GM12878 (cell line): Measurements from ENCODE around the gene USP15. TPM values are rescaled to one million over a fixed set of nuclear protein-coding genes. Genes with fewer than 3 reads are reported as not detected.

Experiments
- ATAC-seq: fragments of 200-7000 bp; cut with Tn5 transposase; 3 replicates; pipeline ENCODE4 v1.9.1; 2020; ENCODE audit warnings: mild to moderate bottlenecking, moderate library complexity
- BruUV-seq: library from RNA; stranded (reverse); fragments of 400-500 nt; replicated peaks from 2 replicates; lab custom pipeline; 2021; lab: Mats Ljungman, UMichigan
- CTCF ChIA-PET: fragments of 300-600 bp; sonication (Branson Sonifier 250); formaldehyde crosslinking; extraction: SDS; loops from one replicate; lab custom pipeline; 2021; ENCODE audit warnings: inconsistent platforms; lab: Yijun Ruan, JAX
- POLR2A ChIA-PET: fragments of 350-600 bp; formaldehyde crosslinking; extraction: SDS; loops from one replicate; lab custom pipeline; 2021; ENCODE audit warnings: inconsistent platforms; lab: Charles Lee
- RAD21 ChIA-PET: fragments of 300-600 bp; sonication (Branson Sonifier 250); formaldehyde crosslinking; loops from one replicate; lab custom pipeline; 2023; ENCODE audit warnings: antibody characterized with exemption; ENCODE audit not compliant: unreplicated experiment; lab: Charles Lee
- SMC1A ChIA-PET: fragments of 300-600 bp; sonication (Branson Sonifier 250); formaldehyde crosslinking; loops from one replicate; lab custom pipeline; 2023; ENCODE audit not compliant: unreplicated experiment, uncharacterized antibody; lab: Charles Lee
- DNase-seq: peaks from one replicate; pipeline ENCODE4 v3.0.0-alpha.2; 2011; ENCODE audit warnings: low read depth, low spot score
- FAIRE-seq: peaks from 3 replicates; lab custom pipeline; 2011; peaks lifted over from hg19 to GRCh38; lab: Jason Lieb, UNC
- H2AFZ ChIP-seq: 2 replicates; pipeline ENCODE4 v1.6.0; 2011; ENCODE audit warnings: low read depth, low read length, control low read depth; ENCODE audit not compliant: control insufficient read depth
- H3K27ac ChIP-seq: 2 replicates; pipeline ENCODE4 v1.5.1; 2011; ENCODE audit warnings: control low read depth; ENCODE audit not compliant: control insufficient read depth, insufficient read depth
- H3K27me3 ChIP-seq, 2 experiments: replicated peaks in 1 of 2; 2 replicates each; pipeline versions ENCODE4 v1.6.0 to v1.6.1; 2011; ENCODE audit warnings: low read length in 1 of 2; ENCODE audit not compliant: control insufficient read depth in 2 of 2, insufficient read depth in 2 of 2
- H3K36me3 ChIP-seq, 2 experiments: 2 replicates each; pipeline ENCODE4 v1.5.1; 2011; ENCODE audit warnings: low read length in 1 of 2; ENCODE audit not compliant: control insufficient read depth in 2 of 2, insufficient read depth in 2 of 2
- H3K4me1 ChIP-seq: 2 replicates; pipeline ENCODE4 v1.6.1; 2011; ENCODE audit warnings: mild to moderate bottlenecking, low read length, moderate library complexity, mixed read lengths; ENCODE audit not compliant: control insufficient read depth, insufficient read depth
- H3K4me2 ChIP-seq: 2 replicates; pipeline ENCODE4 v1.6.0; 2011; ENCODE audit warnings: control low read depth; ENCODE audit not compliant: control insufficient read depth, insufficient read depth
- H3K4me3 ChIP-seq: fragments of 200-600 bp; sonication (generic); 2 replicates; pipeline ENCODE4 v1.5.1; 2016
- H3K79me2 ChIP-seq: 2 replicates; pipeline ENCODE4 v1.6.0; 2011; ENCODE audit warnings: low read length; ENCODE audit not compliant: control insufficient read depth, insufficient read depth
- H3K9ac ChIP-seq: 2 replicates; pipeline ENCODE4 v1.8.0; 2011; ENCODE audit warnings: low read length, control low read depth, mixed read lengths; ENCODE audit not compliant: control insufficient read depth, insufficient read depth
- H3K9me3 ChIP-seq: replicated peaks from 3 replicates; pipeline ENCODE4 v1.5.1; 2011; ENCODE audit warnings: mild to moderate bottlenecking, low read length; ENCODE audit not compliant: control insufficient read depth, insufficient read depth
- H4K20me1 ChIP-seq: 2 replicates; pipeline ENCODE4 v1.6.0; 2011; ENCODE audit not compliant: control insufficient read depth, insufficient read depth
- CHD4 ChIP-seq: fragments of 200-600 bp; sonication (generic); IDR thresholded peaks from 2 replicates; pipeline ENCODE4 v1.6.1; 2016; ENCODE audit warnings: mild to moderate bottlenecking
- ETV6 ChIP-seq, 2 experiments: fragments of 450-650 bp in 1 of 2; IDR thresholded peaks in 1 of 2; conservative IDR thresholded peaks in 1 of 2; 2 replicates each; pipeline ENCODE4 v1.6.1; 2014; ENCODE audit warnings: antibody characterized with exemption in 1 of 2, borderline replicate concordance in 1 of 2, low read depth in 1 of 2, mild to moderate bottlenecking in 1 of 2, moderate library complexity in 1 of 2
- HDAC2 ChIP-seq: fragments of 200-600 bp; sonication (generic); IDR thresholded peaks from 2 replicates; pipeline ENCODE4 v1.6.1; 2017
- KAT2A ChIP-seq: conservative IDR thresholded peaks from 2 replicates; pipeline ENCODE4 v1.6.1; 2011; ENCODE audit warnings: low read depth, low read length; ENCODE audit not compliant: control insufficient read depth
- MTA3 ChIP-seq: IDR thresholded peaks from 2 replicates; pipeline ENCODE4 v1.6.1; 2012; ENCODE audit warnings: low read length, inconsistent platforms, borderline replicate concordance
- SMC3 ChIP-seq: IDR thresholded peaks from 2 replicates; pipeline ENCODE4 v1.6.1; 2011; ENCODE audit warnings: low read length, improper control_type of control experiment, borderline replicate concordance
- TARDBP ChIP-seq: IDR thresholded peaks from 2 replicates; pipeline ENCODE4 v1.6.1; 2016; ENCODE audit warnings: borderline replicate concordance
- WGBS: methylation state at CpG from one replicate; pipeline ENCODE4 v1.1.6; 2016; ENCODE audit warnings: low lambda C conversion rate; ENCODE audit not compliant: insufficient replicate concordance, insufficient coverage; ENCODE audit errors: missing lambda C conversion rate; 5-methylcytosine and 5-hydroxymethylcytosine counted together
- in situ Hi-C: fragments of 300-500 bp; cut with MboI; formaldehyde crosslinking; loops from 9 replicates; pipeline ENCODE4 v1.14.3; 2018; ENCODE audit warnings: mixed read lengths
- intact Hi-C: fragments of 100-400 bp; cut with micrococcal nuclease; formaldehyde crosslinking; loops from one replicate; pipeline ENCODE4 v1.14.2; 2022; ENCODE audit not compliant: unreplicated experiment
- polyA plus RNA-seq, 11 experiments: library from polyadenylated mRNA; depleted of rRNA in 4 of 11; unstranded in 6 of 11; stranded (reverse) in 5 of 11; fragments of >200 nt; fragmentation: Nextera tagmentation in 4 of 11; fragmentation: Illumina TruSeq in 1 of 11; extraction: Ambion mirVana in 4 of 11; extraction: Trizol in 1 of 11; gene quantifications; 1 replicate in 1 of 11; 2 replicates in 10 of 11; pipeline versions ENCODE4 v1.2.1 to v1.2.3, GENCODE V29; 2011 to 2016; ENCODE audit warnings: inconsistent platforms in 2 of 11, missing spikeins in 2 of 11, low read depth in 1 of 11
- total RNA-seq, 4 experiments: library from RNA; depleted of rRNA in 3 of 4; stranded (reverse); fragments of >200 nt in 3 of 4; fragmentation: Illumina TruSeq in 1 of 4; extraction: Trizol in 1 of 4; gene quantifications; 2 replicates each; pipeline versions ENCODE4 v1.2.1 to v1.2.3, GENCODE V29; 2013 to 2021

Gene USP15
- total and polyA plus RNA-seq, 10 of the 15 experiments (the other 5 are each of a cell fraction or from before 2014, with no cell fraction given) = 57.6 to 101 (median 90.2) TPM

GRCh38 chr12:62258941-62259630, 1.1 kb upstream of the USP15 start:
- in situ Hi-C loops (no loop called here), intact Hi-C loops (no loop called here)
- BruUV-seq = TSS peak; percentile 73
- Histone ChIP-seq H3K9me3 (no peaks in the 10 kb centered on the region), H3K4me3 (peak overlapping the region; percentile 99), H2AFZ (peak overlapping the region; percentile 96), H3K9ac (peak overlapping the region; percentile 92), H3K27me3 (no peaks in the 10 kb centered on the region), H3K27ac (peak overlapping the region; percentile 90), H4K20me1 (no peaks in the 10 kb centered on the region), H3K36me3 (no peaks in the 10 kb centered on the region), H3K4me1 (peaks cover 4% of the 10 kb centered on the region; the same call in 1 of the 2 replicates), H3K4me2 (peak overlapping the region; percentile 68), H3K79me2 (peaks cover 48% of the 10 kb centered on the region)
- CTCF ChIA-PET = interaction anchor here (0.6 to 1.4 kb wide), 5 partner anchors 8 to 1219 kb away, joined by 3 to 6 read pairs (median 3); no protein-coding TSS in a partner anchor
- TF ChIP-seq CHD4 (no peak), HDAC2 (no peak), KAT2A (no peak), ETV6 (conservative IDR thresholded peaks at IDR 0.05 in 1 of 2, IDR thresholded peaks at IDR 0.05 in 1 of 2; ENCODE audit: borderline replicate concordance in 1 of 2, low read depth in 1 of 2) (0 out of 4 replicates have a peak, but pooled peaks of 1 of the 2 experiments have one; percentile 8), TARDBP (peak; percentile 41; the same call in 1 of the 2 replicates), MTA3 (0 out of 2 replicates have a peak, but pooled peaks have one; percentile 56), SMC3 (0 out of 2 replicates have a peak, but pooled peaks have one; percentile 11)
- RAD21 ChIA-PET = interaction anchor here (0.9 to 1.7 kb wide), 3 partner anchors 8 to 178 kb away, joined by 3 to 6 read pairs (median 3); no protein-coding TSS in a partner anchor
- POLR2A ChIA-PET = interaction anchor here (0.6 to 1.4 kb wide), 4 partner anchors 8 to 344 kb away, joined by 3 to 6 read pairs (median 4); no protein-coding TSS in a partner anchor
- SMC1A ChIA-PET = interaction anchor here (0.6 to 3.3 kb wide), 4 partner anchors 8 to 183 kb away, joined by 3 to 8 read pairs (median 4); no protein-coding TSS in a partner anchor
- 2% methylated on average over 10 of the region's 10 CpGs for WGBS
- ATAC-seq = peak; percentile 6
- peak; percentile 31 for FAIRE-seq
- no peak for DNase-seq
